LHCN-M2 (cell line): Measurements from ENCODE around the gene OPA3. TPM values are rescaled to one million over a fixed set of nuclear protein-coding genes. Genes with fewer than 3 reads are reported as not detected.
A peak's percentile ranks its signal among the peaks of the same experiment; 100 is the strongest.
"Not testable (repeated sequence)": the region's sequence is repeated elsewhere in the genome, so short reads cannot be mapped to it uniquely, and the experiment has no call there.

Experiments
- DNase-seq: peaks from one replicate; pipeline ENCODE4 v3.0.0-alpha.2; 2012; ENCODE audit warnings: low read depth
- polyA plus RNA-seq: library from polyadenylated mRNA; unstranded; fragments of >200 nt; gene quantifications from one replicate; pipeline ENCODE4 v1.2.1, GENCODE V29; 2012; ENCODE audit warnings: missing spikeins
- total RNA-seq: library from RNA; depleted of rRNA; stranded (reverse); fragments of >200 nt; gene quantifications from 2 replicates; pipeline ENCODE4 v1.2.3, GENCODE V29; 2014; rRNA removed

OPA3 gene
- 13.7 and 18.2 TPM in 2 replicates for total RNA-seq
- 8.5 TPM for polyA plus RNA-seq

DNA sequence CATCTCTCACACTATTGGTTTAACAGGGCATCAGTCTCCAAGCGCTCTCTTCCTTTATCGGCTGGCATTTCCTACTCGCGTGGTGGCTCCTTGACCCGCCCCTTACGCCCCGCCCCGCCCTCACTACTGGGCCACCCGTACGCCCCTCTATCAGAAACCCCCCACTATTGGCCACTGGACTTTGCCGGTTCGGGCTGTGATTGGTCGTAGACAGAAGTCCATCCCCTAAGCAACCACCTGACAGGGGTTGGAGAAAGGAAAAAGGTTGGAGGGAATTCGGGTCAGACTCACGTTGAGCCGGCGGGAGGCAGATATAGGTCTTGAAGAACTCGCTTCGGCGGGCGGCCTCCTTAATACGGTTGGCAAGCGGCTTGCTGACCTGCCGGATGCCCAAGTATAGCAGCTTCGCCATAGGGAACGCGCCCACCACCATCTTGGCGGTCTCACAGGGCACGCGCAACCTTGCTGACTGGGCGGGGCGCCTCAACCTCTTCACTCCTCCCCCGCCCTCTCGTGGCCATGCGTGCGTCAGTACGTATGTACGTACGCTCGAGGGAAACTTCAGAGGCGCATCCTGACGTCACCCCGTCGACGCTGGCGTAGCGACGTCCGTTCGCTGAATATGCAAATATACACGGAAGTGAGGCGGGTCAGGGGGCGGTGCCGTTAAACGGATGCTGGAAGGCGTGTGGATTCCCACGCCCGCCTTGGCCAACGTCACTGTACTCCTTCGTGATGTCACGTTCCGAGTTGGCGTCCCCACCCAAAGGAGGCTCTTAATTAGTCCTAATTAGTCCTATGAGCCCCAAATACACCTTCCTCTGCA, at the start of gene OPA3:
TSS of gene OPA3 (minus strand) at position 471 of the 826 bp plus-strand sequence. CDS start at position 433, 38 bp downstream.
- DNase-seq = peak; percentile 100

DNA sequence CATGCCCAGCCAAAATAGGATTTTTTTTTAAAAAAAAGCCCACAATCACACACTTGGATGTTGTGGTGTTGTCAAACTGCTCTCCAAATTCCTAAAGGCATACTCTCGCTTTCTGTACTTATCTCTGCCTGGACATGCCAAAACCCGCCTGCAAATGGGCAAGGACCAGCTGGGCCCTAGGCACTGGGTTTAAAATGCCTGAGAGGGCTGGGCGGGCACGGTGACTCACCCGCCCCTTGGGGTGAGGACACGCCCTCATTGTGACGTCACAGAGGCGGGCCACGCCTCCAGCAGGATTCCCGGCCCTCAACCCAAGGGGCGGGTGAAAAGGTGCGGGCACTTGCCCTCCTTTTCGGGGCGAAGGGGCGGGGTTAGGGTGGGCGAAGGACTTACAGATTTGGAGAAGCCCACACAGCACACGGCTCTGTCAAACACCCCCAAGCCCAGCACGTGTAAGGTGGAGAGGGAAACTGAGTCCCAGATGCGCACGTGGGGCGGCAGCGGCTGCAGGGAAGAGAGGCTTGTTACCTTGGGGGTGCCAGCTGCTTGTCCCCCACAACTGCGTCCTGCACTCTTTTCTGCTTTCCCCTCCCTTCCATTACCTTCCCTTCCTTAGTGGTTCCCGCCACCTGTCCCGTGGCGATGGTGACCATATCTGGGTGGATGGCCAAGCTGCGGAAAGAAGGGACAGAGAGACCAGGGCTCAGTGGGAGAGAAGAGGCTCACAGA, 48.0 kb upstream of the OPA3 start:
- DNase-seq = peak; percentile 96

DNA sequence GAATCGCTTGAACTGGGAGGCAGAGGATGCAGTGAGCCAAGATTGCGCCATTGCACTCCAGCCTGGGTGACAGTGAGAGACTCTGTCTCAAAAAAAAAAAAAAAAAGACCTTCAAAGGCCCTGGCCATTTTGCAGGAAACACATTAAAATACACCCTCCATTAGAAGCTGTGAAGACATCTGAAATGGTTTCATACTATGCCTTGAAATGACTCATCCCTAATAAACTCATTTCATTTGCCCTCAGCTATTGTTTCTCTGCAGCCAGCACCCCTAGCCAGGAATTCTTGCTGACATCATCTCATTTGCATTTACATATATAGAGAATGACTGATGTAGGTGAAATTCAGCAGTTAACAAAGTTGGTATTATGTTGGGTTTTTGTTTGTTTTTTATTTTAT, 45.9 kb upstream of the OPA3 start:
- peak; percentile 80 for DNase-seq

DNA sequence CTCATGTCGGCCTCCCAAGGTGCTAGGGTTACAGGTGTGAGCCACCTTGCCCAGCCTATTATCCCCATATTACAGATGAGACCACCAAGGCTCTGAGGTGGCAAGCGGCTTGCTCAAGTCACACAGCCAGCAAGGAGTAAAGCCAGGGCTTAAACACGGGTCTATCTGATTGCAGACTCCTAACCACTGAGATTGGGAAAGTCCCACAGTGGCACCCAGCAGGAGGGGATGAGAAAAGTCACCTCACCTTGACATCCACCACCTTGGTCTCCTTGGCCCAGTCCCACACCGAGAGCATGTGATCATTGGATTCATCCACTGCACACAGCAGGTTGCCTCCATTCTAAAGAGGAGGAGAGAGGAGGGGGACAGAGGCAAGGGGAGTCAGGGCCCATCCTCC, 45.1 kb upstream of the OPA3 start:
- no peak for DNase-seq

DNA sequence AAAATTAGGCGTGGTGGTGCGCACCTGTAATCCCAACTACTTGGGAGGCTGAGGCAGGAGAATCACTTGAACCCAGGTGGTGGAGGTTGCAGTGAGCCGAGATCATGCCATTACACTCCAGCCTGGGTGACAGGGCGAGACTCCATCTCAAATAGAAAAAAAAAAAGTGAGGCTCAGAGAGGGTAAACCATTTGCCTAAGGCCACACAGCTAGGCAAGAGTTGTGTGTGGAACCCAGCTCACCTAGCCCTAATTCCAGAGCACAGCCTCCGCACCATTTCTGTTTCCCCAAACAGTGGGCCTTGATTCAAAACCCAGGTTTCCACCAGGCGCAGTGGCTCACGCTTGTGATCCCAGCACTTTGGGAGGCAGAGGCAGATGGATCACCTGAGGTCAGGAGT, 43.6 kb upstream of the OPA3 start:
- DNase-seq = not testable (repeated sequence)

DNA sequence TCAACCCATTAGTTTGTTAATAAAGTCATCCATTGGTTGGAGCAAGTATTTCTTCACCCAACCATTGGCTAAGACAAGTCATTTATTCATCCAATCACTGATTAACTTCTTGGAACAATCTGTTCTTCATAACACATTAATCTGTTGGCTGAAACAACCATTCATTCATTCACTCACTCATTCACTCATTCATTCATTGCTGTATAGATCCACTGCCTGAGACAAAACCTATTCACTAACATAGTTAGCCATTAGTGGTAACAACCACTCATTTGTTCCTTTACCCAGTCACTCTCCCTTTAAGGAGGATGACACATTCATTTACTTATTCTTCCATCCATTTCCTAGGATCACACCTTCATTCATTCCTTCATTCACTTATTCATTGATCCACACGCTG, 39.4 kb upstream of the OPA3 start:
- DNase-seq = no peak

DNA sequence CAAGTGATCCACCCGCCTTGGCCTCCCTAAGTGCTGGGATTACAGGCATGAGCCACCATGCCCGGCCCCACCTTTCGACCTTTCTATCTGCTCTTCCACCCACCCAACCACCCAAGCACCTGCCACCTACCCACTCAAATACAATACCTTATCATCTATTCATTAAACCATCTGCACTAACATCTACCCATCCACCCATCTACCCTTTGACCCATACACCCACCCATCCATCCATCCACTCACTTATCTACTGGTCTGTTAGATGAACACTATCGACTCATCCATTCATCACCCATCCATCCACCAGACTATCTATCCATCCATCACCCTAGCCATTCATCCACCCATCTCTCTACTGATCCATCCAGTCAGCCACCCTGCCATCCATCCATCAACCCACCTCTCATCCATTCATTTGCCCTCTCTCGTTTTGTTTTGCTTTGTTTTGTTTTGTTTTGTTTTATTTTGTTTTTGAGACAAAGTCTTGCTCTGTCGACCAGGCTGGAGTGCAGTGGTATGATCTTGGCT, 37.4 kb upstream of the OPA3 start:
- DNase-seq = no peak

DNA sequence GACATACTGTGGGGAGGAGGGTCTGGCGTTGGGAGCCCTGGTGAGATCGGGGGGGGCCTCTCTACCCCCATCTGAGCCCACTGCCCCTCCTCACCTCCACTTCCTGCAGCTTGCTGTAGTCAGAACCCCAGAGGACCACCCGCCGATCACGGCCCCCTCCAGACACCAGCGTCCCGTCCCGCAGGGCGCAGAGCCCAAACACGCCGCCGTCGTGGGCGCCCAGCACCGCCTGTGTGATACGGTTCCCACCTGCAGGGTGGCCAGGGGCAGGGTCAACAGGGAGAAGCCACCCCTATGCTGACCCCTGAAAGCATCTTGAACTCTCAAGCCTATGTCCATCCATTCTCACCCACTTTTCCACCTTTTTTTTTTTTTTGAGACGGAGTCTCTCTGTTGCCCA, 36.8 kb upstream of the OPA3 start:
- no peak for DNase-seq

DNA sequence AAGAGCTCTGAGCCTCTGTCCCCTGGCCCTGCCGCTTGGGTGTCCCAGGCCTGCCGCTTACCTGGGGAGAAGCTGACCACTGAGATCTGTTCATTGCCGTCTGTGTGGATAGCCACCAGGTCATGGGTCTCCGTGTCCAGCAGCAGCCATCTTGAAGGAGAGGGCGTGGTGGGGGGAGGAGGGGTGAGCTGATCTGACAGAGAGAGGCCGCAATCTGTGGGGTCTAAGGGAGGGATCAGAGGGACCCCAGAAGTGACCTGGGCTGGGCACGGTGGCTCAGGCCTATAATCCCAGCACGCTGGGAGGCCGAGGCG, 32.1 kb upstream of the OPA3 start:
- DNase-seq = no peak

DNA sequence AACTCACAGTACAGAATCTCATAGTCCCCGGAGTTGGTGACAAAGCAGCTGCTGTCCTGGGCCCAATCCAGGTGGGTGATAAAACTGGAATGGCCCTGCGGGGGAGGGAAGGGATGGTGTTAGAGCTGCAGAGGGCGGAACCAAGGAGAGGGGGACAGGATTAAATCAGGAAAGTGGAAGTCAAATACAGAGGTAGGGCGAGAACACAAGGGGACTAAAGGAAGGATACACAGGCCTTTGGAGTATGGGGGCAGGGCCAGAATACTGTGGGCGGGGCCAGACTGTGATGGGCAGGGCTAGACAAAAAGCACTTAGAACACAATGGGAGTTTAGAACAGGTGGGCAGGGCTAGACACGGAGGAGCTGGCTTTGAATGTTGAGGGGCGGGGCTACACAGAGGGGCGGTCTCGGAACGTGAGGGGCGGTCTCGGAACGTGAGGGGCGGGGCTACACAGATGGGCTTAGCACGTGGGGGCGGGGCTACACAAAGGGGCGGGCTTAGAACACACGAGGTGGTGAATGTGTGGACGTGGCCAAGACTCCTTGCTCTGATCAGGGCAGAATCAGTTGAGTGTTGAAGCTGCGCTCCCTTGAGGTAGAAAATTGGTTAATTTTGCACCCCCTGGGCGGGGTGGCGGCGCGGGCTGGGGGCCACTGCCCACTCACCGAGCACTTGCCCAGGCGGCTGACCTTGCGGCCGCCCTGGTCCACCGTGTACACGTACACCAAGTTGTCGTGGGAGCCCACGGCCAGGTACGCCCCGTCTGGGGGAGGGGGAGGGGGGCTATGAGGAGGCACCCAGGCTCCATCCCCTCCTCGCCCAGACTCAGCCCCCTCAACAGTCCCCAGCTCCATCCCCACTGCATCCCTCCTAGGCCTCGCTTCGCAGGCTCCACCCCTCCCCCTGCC, 31.4 kb upstream of the OPA3 start:
- peak; percentile 82 for DNase-seq

DNA sequence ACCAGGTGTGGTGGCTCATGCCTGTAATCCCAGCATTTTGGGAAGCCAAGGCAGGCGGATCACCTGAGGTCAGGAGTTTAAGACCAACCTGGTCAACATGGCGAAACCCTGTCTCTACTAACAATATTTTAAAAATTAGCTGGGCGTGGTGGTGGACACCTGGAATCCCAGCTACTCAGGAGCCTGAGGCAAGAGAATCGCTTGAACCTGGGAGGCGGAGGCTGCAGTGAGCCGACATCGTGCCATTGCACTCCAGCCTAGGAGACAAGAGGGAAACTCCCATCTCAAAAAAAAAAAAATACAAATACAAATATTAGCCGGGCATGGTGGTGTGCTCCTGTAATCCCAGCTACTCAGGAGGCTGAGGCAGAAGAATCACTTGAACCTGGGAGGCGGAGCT, 30.5 kb upstream of the OPA3 start:
- not testable (repeated sequence) for DNase-seq

DNA sequence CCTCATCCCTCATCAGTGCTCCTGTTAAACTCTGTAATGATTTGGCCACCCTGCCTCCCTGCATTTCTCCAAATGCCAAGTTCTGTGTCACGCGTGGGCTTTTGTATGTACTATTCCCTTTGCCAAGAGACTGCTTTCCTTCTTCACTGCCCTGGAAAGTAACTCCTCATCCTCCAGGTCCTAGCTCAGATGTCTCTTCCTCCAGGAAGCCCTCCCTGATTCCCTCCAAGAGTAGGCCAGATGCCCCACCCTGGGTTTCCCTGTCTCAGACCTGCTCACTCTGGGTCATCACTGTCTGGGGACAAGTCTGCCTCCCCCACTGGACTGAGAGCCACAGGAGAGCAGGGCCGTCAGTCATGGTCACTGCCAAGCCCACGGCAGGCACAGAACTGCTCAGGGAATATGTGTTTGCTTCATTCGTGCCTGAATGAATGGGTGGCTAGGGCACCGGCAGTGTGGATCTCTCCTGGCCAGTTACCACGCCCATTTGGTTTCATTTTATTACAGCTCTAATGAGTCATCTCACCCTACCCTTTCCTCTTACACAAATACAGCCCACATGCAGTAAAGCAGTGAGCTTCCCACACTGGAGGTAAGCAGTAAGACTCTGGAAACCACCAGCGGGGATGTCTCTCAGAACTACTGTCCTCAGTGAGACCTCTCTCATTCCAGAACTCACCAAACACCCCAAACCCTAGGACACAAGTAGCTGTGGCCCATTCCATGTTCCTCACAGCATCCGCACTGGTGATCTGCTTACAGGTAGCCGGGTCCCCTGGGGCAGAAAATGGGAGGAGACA, 29.5 kb upstream of the OPA3 start:
- DNase-seq = peak; percentile 87

DNA sequence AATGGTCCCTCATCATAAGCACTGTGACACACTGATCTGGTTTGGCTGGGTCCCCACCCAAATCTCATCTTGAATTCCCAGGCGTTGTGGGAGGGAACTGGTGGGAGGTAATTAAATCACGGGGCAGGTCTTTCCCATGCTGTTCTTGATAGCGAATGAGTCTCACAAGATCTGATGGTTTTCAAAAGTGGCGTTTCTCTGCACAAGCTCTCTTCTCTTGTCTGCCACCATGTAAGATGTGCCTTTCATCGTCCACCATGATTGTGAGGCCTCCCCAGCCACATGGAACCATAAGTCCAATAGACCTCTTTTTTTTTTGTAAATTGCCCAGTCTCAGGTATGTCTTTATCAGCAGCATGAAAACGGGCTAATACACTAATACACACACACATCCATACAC, 24.3 kb upstream of the OPA3 start:
- no peak for DNase-seq

DNA sequence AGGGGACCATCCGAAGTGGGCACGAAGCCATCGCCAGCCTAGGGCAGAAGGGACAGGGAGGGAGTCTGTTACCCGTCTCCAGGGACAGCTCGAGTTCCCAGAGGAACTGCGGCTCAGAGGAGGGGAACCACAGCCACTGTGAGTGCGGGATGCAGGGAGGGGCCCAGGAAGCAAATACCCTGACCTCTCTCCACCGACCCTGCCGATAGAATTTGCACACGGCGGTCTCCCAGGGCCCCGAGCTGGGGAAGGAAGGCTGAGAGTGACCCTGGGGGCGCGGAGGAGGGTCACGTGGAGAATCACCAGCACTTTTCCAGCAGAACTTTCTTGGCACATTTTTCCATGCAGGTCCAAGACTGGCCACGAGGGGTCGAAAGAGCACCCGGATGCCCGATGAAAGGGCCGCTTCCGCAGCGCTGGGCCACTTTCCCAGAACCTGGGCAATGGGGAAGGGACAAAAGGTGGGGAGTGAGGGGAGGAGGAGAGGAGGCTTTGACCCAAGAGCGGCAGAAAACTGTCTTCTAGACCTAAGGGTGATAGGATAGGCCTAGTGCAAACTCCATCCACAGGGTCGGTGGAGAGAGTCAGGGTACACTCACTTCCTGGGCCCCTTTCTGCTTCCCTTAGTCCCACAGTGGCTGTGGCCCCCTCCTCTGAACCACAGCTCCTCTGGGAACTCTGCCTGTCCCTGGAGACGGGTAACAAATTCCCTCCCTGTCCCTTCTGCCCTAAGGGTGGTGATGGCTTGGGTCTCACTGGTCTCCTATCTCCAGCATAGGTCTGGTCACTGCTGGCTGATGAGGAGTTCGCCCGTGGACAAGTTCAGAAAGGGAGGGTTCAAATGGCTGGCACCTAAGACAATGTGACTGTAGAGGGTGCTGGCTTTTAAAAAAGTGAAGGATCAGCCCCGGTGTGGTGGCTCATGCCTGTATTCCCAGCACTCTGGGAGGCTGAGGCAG, 22.7 kb upstream of the OPA3 start:
- DNase-seq = peak; percentile 65

DNA sequence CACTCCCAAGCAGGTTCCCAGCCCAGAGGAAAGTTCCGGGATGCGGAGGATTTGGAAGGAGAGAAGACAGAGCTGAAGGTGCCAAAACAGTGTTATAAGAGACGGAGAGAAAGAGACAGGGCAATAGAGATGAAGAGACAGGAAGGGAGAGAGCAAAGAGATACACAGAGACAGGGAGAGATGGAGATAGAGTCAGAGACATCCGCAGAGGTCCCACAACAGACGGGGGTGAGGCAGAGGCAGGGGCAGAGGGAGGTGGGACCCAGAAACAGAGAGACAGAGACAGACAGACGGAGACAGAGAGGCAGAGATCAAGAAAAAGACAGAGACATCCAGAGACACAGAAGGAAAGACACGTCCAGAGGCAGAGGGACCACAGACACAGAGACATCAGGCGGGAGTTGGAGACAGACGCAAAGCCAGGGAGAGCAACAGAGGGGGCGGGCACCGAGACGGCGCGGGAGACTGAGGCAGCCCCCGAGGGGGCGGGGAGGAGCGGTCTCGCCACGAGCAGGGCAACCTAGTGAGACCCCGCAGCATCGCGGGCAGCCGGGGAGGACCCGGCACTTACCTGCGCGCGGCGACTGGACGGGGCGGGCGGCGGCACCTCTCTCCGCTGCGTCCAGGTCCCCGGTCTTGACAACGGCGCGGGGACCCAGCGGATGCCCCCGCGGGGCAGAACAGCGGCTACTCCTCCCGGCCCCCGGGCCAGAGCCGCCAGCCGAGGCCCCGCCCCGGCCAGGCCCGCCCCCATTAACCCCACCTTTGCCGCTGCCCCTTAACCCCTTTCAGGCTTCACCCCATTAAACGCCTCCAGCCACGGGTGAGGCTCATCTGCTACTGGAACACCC, 17.1 kb upstream of the OPA3 start, which contains the start of gene GPR4:
TSS of gene GPR4 (minus strand) at position 689 of the 851 bp plus-strand sequence. CDS start 10,346 bp downstream, outside the sequence.
- DNase-seq = no peak

DNA sequence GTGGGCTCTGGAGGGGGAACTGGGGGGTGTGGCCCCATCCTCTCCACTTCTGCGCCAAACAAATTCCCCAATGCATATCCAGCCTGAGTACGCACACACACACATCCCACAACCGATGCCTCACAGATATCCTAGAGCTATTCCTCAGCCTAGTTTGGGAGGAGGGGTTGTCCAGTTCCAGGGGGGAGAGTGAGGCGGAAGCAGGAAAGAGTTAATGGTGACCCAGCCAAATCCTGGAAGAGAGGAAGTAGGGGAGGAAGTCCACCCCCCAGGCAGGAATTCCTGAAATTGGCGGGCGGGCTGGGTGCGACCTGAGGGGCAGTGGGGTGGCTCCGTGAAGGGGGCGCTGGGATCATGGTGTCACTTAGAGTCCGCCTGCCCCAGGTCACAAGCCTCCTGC, 16.5 kb upstream of the OPA3 start:
- no peak for DNase-seq

DNA sequence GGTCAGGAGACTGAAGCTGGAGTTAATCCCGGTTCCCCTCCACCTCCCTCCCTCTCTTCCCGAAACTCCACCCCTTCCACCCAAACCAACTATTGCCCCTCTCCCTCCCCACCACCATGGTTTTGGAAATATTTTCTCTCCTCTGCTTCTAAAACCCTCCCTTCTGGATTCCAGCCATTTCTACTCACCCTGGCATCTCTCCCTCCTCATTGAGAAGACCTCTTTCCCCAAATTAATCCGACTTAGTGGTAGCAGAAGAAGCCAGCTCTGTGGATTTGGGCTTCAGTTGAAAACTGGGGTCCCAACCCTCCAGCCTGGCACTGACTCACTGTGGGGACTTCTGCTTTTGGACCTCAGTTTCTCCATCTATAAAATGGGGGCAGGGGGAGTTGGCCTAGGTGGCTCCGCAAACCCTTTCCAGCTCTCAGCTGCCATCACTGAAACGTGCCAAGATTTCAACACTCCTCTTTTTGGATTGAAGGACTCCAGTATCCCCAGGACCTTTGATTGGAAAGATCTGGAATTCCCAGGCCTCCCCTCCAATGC, 15.8 kb upstream of the OPA3 start:
- DNase-seq = no peak

DNA sequence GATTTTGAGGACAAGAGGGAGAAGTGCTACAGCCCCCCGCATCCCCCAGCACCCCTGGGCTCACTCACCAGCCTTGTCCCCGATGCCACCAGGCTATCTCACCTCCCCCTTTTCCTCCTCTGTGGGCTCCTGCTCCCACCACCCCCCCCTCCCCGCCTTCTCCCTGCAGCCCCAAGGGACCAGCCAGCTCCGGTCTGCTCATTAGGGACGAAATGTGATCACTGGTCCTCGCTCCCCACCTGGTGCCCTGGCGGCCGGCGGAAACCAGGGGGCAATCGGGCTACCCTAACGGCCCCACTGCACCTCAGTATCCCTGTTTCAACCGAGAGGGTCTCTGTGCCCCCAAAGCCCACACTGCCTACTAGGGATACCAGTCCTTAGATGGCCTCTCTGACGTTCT, 14.7 kb upstream of the OPA3 start:
- no peak for DNase-seq
